Spinal cord (tissue), 10 donors: ENCODE data around the gene THSD7A. TPM values are rescaled to one million over a fixed set of nuclear protein-coding genes. Genes with fewer than 3 reads are reported as not detected.

Experiments used
- DNase-seq, 6 donors: peaks; one replicate each; pipeline versions ENCODE4 v3.0.0 to v3.0.0-alpha.2; 2013 to 2015; ENCODE audit warnings: low spot score in 6 of 6, low read depth in 4 of 6
- H3K27ac ChIP-seq: one replicate; pipeline ENCODE4 v1.5.1; 2013; ENCODE audit warnings: low read depth, low read length, control low read depth
- H3K27me3 ChIP-seq: one replicate; pipeline ENCODE4 v1.6.1; 2013; ENCODE audit warnings: low read length; ENCODE audit not compliant: control insufficient read depth, insufficient read depth
- H3K36me3 ChIP-seq: one replicate; pipeline ENCODE4 v1.6.1; 2013; ENCODE audit warnings: low read length; ENCODE audit not compliant: control insufficient read depth, insufficient read depth
- H3K4me1 ChIP-seq: one replicate; pipeline ENCODE4 v1.6.1; 2013; ENCODE audit warnings: low read length; ENCODE audit not compliant: control insufficient read depth, insufficient read depth
- H3K4me3 ChIP-seq: one replicate; pipeline ENCODE4 v1.5.1; 2013; ENCODE audit warnings: low read depth, low read length, control low read depth
- H3K9me3 ChIP-seq: one replicate; pipeline ENCODE4 v1.6.1; 2013; ENCODE audit warnings: low read length; ENCODE audit not compliant: control insufficient read depth, insufficient read depth
- whole genome bisulfite sequencing: methylation state at CpG from one replicate; pipeline ENCODE4 v1.1.5; 2013; ENCODE audit warnings: missing lambda C conversion rate; ENCODE audit not compliant: insufficient coverage; 5-methylcytosine and 5-hydroxymethylcytosine counted together
- polyA plus RNA-seq, 2 donors: library from polyadenylated mRNA; unstranded; fragments of 120-200 nt; gene quantifications; one replicate each; pipeline ENCODE4 v1.2.1, GENCODE V29; 2013; ENCODE audit not compliant: insufficient read length in 2 of 2
- total RNA-seq, 2 donors: library from RNA; depleted of rRNA in 1 of 2; stranded (reverse); fragments of 120-200 nt in 1 of 2; fragments of >200 nt in 1 of 2; gene quantifications; one replicate each; pipeline versions ENCODE4 v1.2.3 to v1.2.4, GENCODE V29; 2013 to 2014
- donor health status: healthy.

THSD7A gene
- total and polyA plus RNA-seq, 4 donors, result 15.7 to 50.5 (median 20.4) TPM

GRCh38 chr7:11636274-11636673 lies 195.7 kb downstream of the THSD7A start:
- Histone ChIP-seq H3K9me3 (no peaks in the 10 kb centered on the region), H3K27ac (no peak overlapping the region), H3K36me3 (peaks cover 4% of the 10 kb centered on the region), H3K4me1 (no peaks in the 10 kb centered on the region), H3K27me3 (no peaks in the 10 kb centered on the region), H3K4me3 (no peak overlapping the region)
- DNase-seq, result no peak
- WGBS, result 95% methylated on average over 19 of the region's 19 CpGs

GRCh38 chr7:11633310-11633709 lies 198.7 kb downstream of the THSD7A start:
- no peak overlapping the region for H3K27ac ChIP-seq
- no peaks in the 10 kb centered on the region for H3K9me3 ChIP-seq
- no peak for DNase-seq
- no CpG with 5 or more reads among the region's 1 CpG for WGBS
- H3K4me1 ChIP-seq, result no peaks in the 10 kb centered on the region
- H3K27me3 ChIP-seq, result no peaks in the 10 kb centered on the region
- peaks cover 4% of the 10 kb centered on the region for H3K36me3 ChIP-seq
- H3K4me3 ChIP-seq, result no peak overlapping the region

DNA sequence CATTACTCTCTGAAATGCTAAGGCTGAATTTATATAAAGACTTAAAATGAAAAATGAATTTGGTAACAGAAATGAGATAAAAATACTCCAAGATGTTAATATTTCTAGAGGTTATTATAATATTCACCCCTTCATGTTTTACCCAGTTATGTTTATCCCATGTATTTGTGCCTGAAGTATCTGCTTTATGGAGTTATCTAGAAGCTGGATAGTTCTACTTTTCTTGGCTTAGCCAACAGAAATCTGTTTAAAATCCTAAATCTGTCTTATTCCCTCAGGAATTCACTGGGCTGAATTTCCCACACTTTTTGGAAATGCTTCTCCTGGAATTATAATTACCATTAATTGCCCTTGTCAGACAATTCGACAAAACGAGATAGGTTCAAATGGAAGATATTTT lies 201.6 kb downstream of the THSD7A start:
- H3K27ac ChIP-seq, result no peak overlapping the region
- no peaks in the 10 kb centered on the region for H3K9me3 ChIP-seq
- no peak overlapping the region for H3K4me3 ChIP-seq
- no peaks in the 10 kb centered on the region for H3K27me3 ChIP-seq
- H3K36me3 ChIP-seq, result no peaks in the 10 kb centered on the region
- H3K4me1 ChIP-seq, result no peaks in the 10 kb centered on the region
- WGBS, result no CpG with 5 or more reads among the region's 2 CpGs
- no peak for DNase-seq

GRCh38 chr7:11625669-11626068 lies 206.3 kb downstream of the THSD7A start:
- Histone ChIP-seq H3K27ac (no peak overlapping the region), H3K36me3 (no peaks in the 10 kb centered on the region), H3K27me3 (no peaks in the 10 kb centered on the region), H3K4me1 (no peaks in the 10 kb centered on the region), H3K9me3 (no peaks in the 10 kb centered on the region), H3K4me3 (no peak overlapping the region)
- peak in 1 of 6 donors; percentile 30 for DNase-seq
- no CpG with 5 or more reads among the region's 2 CpGs for WGBS

DNA sequence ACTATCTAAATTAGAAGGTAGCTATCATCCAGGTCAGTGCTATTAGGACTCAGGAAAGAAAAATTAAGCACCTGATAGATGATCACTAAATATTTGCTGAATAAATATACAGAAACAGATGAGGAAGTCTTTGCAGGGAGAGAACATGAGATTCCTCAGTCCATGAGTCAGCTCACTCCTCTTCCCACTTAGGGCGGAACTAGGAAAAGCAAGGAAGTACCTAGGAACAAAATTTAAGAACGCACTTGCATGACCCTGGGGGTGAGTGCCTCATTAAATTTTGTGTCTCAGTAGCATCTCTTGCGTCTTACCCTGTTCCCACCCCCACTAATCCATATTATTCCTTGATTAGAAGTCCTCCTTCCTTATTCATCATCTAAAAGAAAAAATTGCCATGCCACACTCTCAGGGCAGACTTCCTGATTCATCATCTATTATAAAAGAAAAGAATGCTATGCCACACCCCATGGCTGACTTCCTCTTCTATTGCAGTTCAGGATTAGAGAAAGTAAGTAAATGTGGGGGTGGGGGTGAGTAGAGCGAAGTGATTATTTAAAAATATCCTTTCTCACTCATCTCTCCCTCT lies 208.8 kb downstream of the THSD7A start:
- DNase-seq, result no peak
- no peak overlapping the region for H3K27ac ChIP-seq
- H3K4me3 ChIP-seq, result no peak overlapping the region
- H3K4me1 ChIP-seq, result no peaks in the 10 kb centered on the region
- no peaks in the 10 kb centered on the region for H3K9me3 ChIP-seq
- no peaks in the 10 kb centered on the region for H3K27me3 ChIP-seq
- H3K36me3 ChIP-seq, result no peaks in the 10 kb centered on the region
- 97% methylated on average over 3 of the region's 4 CpGs for WGBS

GRCh38 chr7:11620406-11621253 lies 211.4 kb downstream of the THSD7A start:
- WGBS, result 50% methylated on average over 3 of the region's 5 CpGs
- H3K9me3 ChIP-seq, result no peaks in the 10 kb centered on the region
- H3K36me3 ChIP-seq, result no peaks in the 10 kb centered on the region
- no peaks in the 10 kb centered on the region for H3K4me1 ChIP-seq
- H3K27me3 ChIP-seq, result no peaks in the 10 kb centered on the region
- no peak overlapping the region for H3K27ac ChIP-seq
- H3K4me3 ChIP-seq, result no peak overlapping the region
- peak in 2 of 6 donors; percentile 37 to 71 for DNase-seq

- Histone ChIP-seq H3K4me1 (no peaks in the 10 kb centered on the region), H3K36me3 (no peaks in the 10 kb centered on the region), H3K27ac (no peak overlapping the region), H3K4me3 (no peak overlapping the region), H3K9me3 (no peaks in the 10 kb centered on the region), H3K27me3 (no peaks in the 10 kb centered on the region)
- no CpG with 5 or more reads among the region's 2 CpGs for WGBS
- no peak for DNase-seq
Observed at GRCh38 chr7:11616466-11616865, 215.5 kb downstream of the THSD7A start.

DNA sequence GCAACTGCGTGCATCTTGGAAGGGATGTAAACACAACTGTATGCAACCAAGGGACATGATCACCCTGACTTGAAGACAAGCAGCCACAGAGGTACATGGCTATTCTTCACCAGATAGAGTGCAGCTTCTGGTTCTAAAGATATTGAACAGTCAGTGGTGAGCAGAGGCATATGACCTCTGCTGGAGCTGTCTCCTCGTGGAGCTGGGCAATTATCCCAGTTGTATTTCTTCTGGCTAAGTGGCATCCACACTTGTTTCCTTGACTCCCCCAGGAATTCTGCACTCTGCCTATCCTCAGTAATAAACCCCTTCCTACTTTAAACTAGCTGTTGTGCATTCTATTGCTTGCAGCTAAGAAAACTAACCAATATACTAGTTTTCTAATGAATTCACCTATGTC lies 216.8 kb downstream of the THSD7A start:
- no peak overlapping the region for H3K27ac ChIP-seq
- no peaks in the 10 kb centered on the region for H3K4me1 ChIP-seq
- DNase-seq, result peak in 2 of 6 donors; percentile 29 to 53
- no peaks in the 10 kb centered on the region for H3K27me3 ChIP-seq
- WGBS, result 0% methylated on average over 1 of the region's 2 CpGs
- H3K36me3 ChIP-seq, result no peaks in the 10 kb centered on the region
- H3K4me3 ChIP-seq, result no peak overlapping the region
- H3K9me3 ChIP-seq, result no peaks in the 10 kb centered on the region

- Histone ChIP-seq H3K27ac (no peak overlapping the region), H3K36me3 (no peaks in the 10 kb centered on the region), H3K4me1 (no peaks in the 10 kb centered on the region), H3K9me3 (no peaks in the 10 kb centered on the region), H3K4me3 (no peak overlapping the region), H3K27me3 (no peaks in the 10 kb centered on the region)
- DNase-seq, result no peak
- no CpG with 5 or more reads among the region's 5 CpGs for WGBS
Observed at GRCh38 chr7:11613292-11613930, 218.6 kb downstream of the THSD7A start.
